Panc1 (cell line): Measurements from ENCODE around the gene LPIN1.

ENCODE experiments used
- CTCF ChIP-seq: fragments of 450-650 bp; IDR thresholded peaks from 2 replicates; pipeline ENCODE4 v1.5.1; 2017; ENCODE audit warnings: mild to moderate bottlenecking
- TCF7L2 ChIP-seq: IDR thresholded peaks from 2 replicates; pipeline ENCODE4 v1.6.1; 2011; ENCODE audit warnings: mild to moderate bottlenecking, low read depth, low read length, inconsistent platforms
- TF ChIP-seq, protein P1 (sequence below), 2 experiments: IDR thresholded peaks; 2 replicates each; pipeline ENCODE4 v1.6.1; 2011 to 2012; ENCODE audit warnings: low read depth in 2 of 2, control low read depth in 1 of 2, low read length in 1 of 2, mild to moderate bottlenecking in 1 of 2, moderate library complexity in 1 of 2; ENCODE audit not compliant: insufficient read depth in 1 of 2

DNA sequence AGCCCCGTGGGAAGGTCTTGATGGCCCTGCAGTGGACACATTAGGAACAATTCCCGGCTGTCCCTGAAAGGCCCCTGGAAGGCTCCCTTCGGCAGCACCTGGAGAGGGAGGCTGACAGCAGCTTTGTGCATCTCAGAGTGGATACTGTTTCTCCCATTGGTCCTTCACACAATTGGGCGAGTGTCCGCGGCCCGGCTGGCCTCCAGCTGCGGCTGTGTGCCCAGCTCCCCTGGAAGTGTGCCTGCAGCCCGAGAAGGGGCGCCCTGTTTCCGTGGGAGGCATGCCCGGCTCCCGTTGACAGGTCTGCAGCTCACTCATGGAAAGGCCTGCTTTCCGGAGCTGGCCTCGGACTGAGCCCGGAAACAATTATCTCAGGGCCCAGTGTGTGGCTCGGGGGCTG is 103.7 kb downstream of the LPIN1 start:
- TF ChIP-seq CTCF (no peak), TCF7L2 (no peak)
- TF ChIP-seq, protein P1, sequence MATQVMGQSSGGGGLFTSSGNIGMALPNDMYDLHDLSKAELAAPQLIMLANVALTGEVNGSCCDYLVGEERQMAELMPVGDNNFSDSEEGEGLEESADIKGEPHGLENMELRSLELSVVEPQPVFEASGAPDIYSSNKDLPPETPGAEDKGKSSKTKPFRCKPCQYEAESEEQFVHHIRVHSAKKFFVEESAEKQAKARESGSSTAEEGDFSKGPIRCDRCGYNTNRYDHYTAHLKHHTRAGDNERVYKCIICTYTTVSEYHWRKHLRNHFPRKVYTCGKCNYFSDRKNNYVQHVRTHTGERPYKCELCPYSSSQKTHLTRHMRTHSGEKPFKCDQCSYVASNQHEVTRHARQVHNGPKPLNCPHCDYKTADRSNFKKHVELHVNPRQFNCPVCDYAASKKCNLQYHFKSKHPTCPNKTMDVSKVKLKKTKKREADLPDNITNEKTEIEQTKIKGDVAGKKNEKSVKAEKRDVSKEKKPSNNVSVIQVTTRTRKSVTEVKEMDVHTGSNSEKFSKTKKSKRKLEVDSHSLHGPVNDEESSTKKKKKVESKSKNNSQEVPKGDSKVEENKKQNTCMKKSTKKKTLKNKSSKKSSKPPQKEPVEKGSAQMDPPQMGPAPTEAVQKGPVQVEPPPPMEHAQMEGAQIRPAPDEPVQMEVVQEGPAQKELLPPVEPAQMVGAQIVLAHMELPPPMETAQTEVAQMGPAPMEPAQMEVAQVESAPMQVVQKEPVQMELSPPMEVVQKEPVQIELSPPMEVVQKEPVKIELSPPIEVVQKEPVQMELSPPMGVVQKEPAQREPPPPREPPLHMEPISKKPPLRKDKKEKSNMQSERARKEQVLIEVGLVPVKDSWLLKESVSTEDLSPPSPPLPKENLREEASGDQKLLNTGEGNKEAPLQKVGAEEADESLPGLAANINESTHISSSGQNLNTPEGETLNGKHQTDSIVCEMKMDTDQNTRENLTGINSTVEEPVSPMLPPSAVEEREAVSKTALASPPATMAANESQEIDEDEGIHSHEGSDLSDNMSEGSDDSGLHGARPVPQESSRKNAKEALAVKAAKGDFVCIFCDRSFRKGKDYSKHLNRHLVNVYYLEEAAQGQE (IDR thresholded peaks at IDR 0.05; ENCODE audit: insufficient read depth in 1 of 2, low read depth in 2 of 2, low read length in 1 of 2): no peak
